Uterus (tissue), 4 donors: ENCODE data around the gene SMCO4. TPM values are rescaled to one million over a fixed set of nuclear protein-coding genes. Genes with fewer than 3 reads are reported as not detected.

Experiments
- DNase-seq, 2 donors: peaks; one replicate each; pipeline ENCODE4 v3.0.0-alpha.2; 2019 to 2020
- H3K27ac ChIP-seq, 2 donors: fragments of 200-600 bp; sonication (generic); 1 replicate in 1 of 2; 2 replicates in 1 of 2; pipeline ENCODE4 v1.5.1; 2016 to 2018
- H3K27me3 ChIP-seq, 2 donors: fragments of 200-600 bp; sonication (generic); one replicate each; pipeline ENCODE4 v1.5.1; 2018 to 2019; ENCODE audit warnings: control low read depth in 1 of 2
- H3K36me3 ChIP-seq, 2 donors: fragments of 200-600 bp; sonication (generic); one replicate each; pipeline ENCODE4 v1.5.1; 2019; ENCODE audit warnings: control low read depth in 1 of 2
- H3K4me1 ChIP-seq, 2 donors: fragments of 200-600 bp; sonication (generic); one replicate each; pipeline ENCODE4 v1.5.1; 2018 to 2019; ENCODE audit warnings: control low read depth in 1 of 2
- H3K4me3 ChIP-seq, 2 donors: fragments of 200-600 bp; sonication (generic); 1 replicate in 1 of 2; 2 replicates in 1 of 2; pipeline ENCODE4 v1.5.1; 2018 to 2019; ENCODE audit warnings: mild to moderate bottlenecking in 1 of 2
- H3K9me3 ChIP-seq, 2 donors: fragments of 200-600 bp; sonication (generic); one replicate each; pipeline ENCODE4 v1.5.1; 2019; ENCODE audit warnings: control low read depth in 1 of 2
- POLR2A ChIP-seq, 2 donors: fragments of 450-650 bp; IDR thresholded peaks; one replicate each; pipeline ENCODE4 v1.6.1; 2016; ENCODE audit warnings: antibody characterized with exemption in 2 of 2, mild to moderate bottlenecking in 1 of 2, moderate library complexity in 1 of 2
- intact Hi-C: fragments of 100-400 bp; cut with DNase I; formaldehyde crosslinking; loops from one replicate; pipeline ENCODE4 v1.15.1; 2023; ENCODE audit warnings: low total_unique reads
- small RNA-seq: library from RNA; depleted of rRNA; stranded (forward); fragments of <200 nt; gene quantifications from one replicate; pipeline ENCODE3, GENCODE V24; 2016
- total RNA-seq, 4 donors: library from RNA; depleted of rRNA in 3 of 4; stranded (reverse); fragments of >200 nt in 3 of 4; gene quantifications; one replicate each; pipeline versions ENCODE4 v1.1.0 to v1.2.4, GENCODE V29; 2014 to 2023
- TF ChIP-seq, protein P1 (sequence below), 4 experiments: fragments of 200-600 bp in 2 of 4; fragments of 450-650 bp in 2 of 4; sonication (generic) in 2 of 4; IDR thresholded peaks; one replicate each; pipeline ENCODE4 v1.5.1; 2016 to 2019; ENCODE audit warnings: antibody characterized with exemption in 4 of 4, mild to moderate bottlenecking in 2 of 4, moderate library complexity in 1 of 4
- donor health status: DM: yes; HTN: yes; CAD: no.

The SMCO4 gene
- total RNA-seq, 4 donors from 2014 or later, result 7.2 to 30.0 (median 17.7) TPM

- Histone ChIP-seq H3K4me3 (no peak overlapping the region), H3K36me3 (no peaks in the 10 kb centered on the region), H3K27ac (no peak overlapping the region), H3K9me3 (no peaks in the 10 kb centered on the region), H3K4me1 (no peaks in the 10 kb centered on the region), H3K27me3 (no peaks in the 10 kb centered on the region)
- no peak for DNase-seq
- intact Hi-C loops, result no loop called here
- TF ChIP-seq, protein P1, sequence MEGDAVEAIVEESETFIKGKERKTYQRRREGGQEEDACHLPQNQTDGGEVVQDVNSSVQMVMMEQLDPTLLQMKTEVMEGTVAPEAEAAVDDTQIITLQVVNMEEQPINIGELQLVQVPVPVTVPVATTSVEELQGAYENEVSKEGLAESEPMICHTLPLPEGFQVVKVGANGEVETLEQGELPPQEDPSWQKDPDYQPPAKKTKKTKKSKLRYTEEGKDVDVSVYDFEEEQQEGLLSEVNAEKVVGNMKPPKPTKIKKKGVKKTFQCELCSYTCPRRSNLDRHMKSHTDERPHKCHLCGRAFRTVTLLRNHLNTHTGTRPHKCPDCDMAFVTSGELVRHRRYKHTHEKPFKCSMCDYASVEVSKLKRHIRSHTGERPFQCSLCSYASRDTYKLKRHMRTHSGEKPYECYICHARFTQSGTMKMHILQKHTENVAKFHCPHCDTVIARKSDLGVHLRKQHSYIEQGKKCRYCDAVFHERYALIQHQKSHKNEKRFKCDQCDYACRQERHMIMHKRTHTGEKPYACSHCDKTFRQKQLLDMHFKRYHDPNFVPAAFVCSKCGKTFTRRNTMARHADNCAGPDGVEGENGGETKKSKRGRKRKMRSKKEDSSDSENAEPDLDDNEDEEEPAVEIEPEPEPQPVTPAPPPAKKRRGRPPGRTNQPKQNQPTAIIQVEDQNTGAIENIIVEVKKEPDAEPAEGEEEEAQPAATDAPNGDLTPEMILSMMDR (IDR thresholded peaks at IDR 0.05), result no peak
- no peak for TF ChIP-seq POLR2A (IDR thresholded peaks at IDR 0.05)
These were observed 110.9 kb downstream of the SMCO4 start for GRCh38 chr11:93432247-93432646.

Small RNAs within 50 kb of the gene (small RNA-seq; reads per million reads assigned to genes)
- not detected for gene RN7SL223P

Other genes starting within 250 kb of the SMCO4 start
- under 1 TPM in 1 of 4 donors, not detected in 3; 0.41 TPM for gene DEUP1, start 212.6 kb downstream of the SMCO4 start, total RNA-seq
- gene CEP295, start 118.3 kb upstream of the SMCO4 start, total RNA-seq, result 10 to 100 TPM in 3 of 4 donors, 1 to 10 TPM in 1; 6.9 to 55.3 (median 23.4) TPM
- 100 to 1,000 TPM in 3 of 4 donors, 10 to 100 TPM in 1; 46.1 to 431 (median 191) TPM for gene TAF1D, start 198.1 kb upstream of the SMCO4 start, total RNA-seq
- 10 to 100 TPM; 13.3 to 57.2 (median 32.1) TPM for gene C11orf54, start 198.3 kb upstream of the SMCO4 start, total RNA-seq
- 10 to 100 TPM; 35.1 to 64.8 (median 56.4) TPM for gene MED17, start 240.9 kb upstream of the SMCO4 start, total RNA-seq